ENCODE results near the gene TPSD1. TPM values are rescaled to one million over a fixed set of nuclear protein-coding genes. Genes with fewer than 3 reads are reported as not detected.

TPSD1 gene
- polyA plus RNA-seq, 3 donors, result not detected

- no peaks in the 10 kb centered on the region for H3K36me3 ChIP-seq (replicated peaks in 1 of 2; ENCODE audit: control insufficient read depth in 1 of 2, insufficient read depth in 2 of 2, low read length in 2 of 2)
- intact Hi-C loops (cut with micrococcal nuclease), result no loop called here
- Mint-ChIP-seq H3K4me3 (no peak overlapping the region), H3K36me3 (no peaks in the 10 kb centered on the region), H3K9me3 (peaks cover 0 to 2% (median 0%) of the 10 kb centered on the region in 7 donors), H3K27me3 (ENCODE audit: low read depth in 3 of 3) (peaks cover 0 to 5% (median 0%) of the 10 kb centered on the region in 3 donors), H3K4me1 (no peaks in the 10 kb centered on the region), H3K27ac (no peak overlapping the region)
- no peak for DNase-seq
- H3K4me2 ChIP-seq (replicated peaks; ENCODE audit: extremely low read depth, low read length, poor library complexity, severe bottlenecking), result no peak overlapping the region
- H4K20me1 ChIP-seq (ENCODE audit: insufficient read depth, low read length), result no peaks in the 10 kb centered on the region
- no peaks in the 10 kb centered on the region for H3K27me3 ChIP-seq (ENCODE audit: control insufficient read depth in 2 of 2, insufficient read depth in 2 of 2, low read length in 2 of 2)
- no peak overlapping the region for H3K9ac ChIP-seq (ENCODE audit: insufficient read depth, low read length, poor library complexity, severe bottlenecking)
- no peak for TF ChIP-seq CTCF (IDR thresholded peaks at IDR 0.05)
- no peaks in the 10 kb centered on the region for H3K9me3 ChIP-seq (replicated peaks in 1 of 2; ENCODE audit: control insufficient read depth in 1 of 2, insufficient read depth in 1 of 2, low read length in 2 of 2)
- no peaks in the 10 kb centered on the region for H3K4me1 ChIP-seq (ENCODE audit: control insufficient read depth in 1 of 2, insufficient read depth in 2 of 2, low read length in 2 of 2)
- H3K79me2 ChIP-seq (ENCODE audit: insufficient read depth, low read length), result no peaks in the 10 kb centered on the region
- no peak overlapping the region for H3K27ac ChIP-seq (ENCODE audit: low read depth in 1 of 2, low read length in 2 of 2)
- 90% methylated on average over 41 of the region's 48 CpGs for WGBS (ENCODE audit: insufficient coverage)
- H3K4me3 ChIP-seq (replicated peaks in 1 of 3; ENCODE audit: low read depth in 2 of 3, low read length in 3 of 3), result no peak overlapping the region
- H2AFZ ChIP-seq (ENCODE audit: insufficient read depth, low read depth, low read length, poor library complexity, severe bottlenecking), result no peak overlapping the region
These were observed 34.8 kb upstream of the TPSD1 start for GRCh38 chr16:1220841-1221627.

GRCh38 chr16:1221628-1222552, 34.0 kb upstream of the TPSD1 start:
- no peak overlapping the region for H3K4me2 ChIP-seq (replicated peaks; ENCODE audit: extremely low read depth, low read length, poor library complexity, severe bottlenecking)
- no peaks in the 10 kb centered on the region for H3K4me1 ChIP-seq (ENCODE audit: control insufficient read depth in 1 of 2, insufficient read depth in 2 of 2, low read length in 2 of 2)
- H3K27me3 ChIP-seq (ENCODE audit: control insufficient read depth in 2 of 2, insufficient read depth in 2 of 2, low read length in 2 of 2), result no peaks in the 10 kb centered on the region
- WGBS (ENCODE audit: insufficient coverage), result 88% methylated on average over 39 of the region's 40 CpGs
- no peak overlapping the region for H3K4me3 ChIP-seq (replicated peaks in 1 of 3; ENCODE audit: low read depth in 2 of 3, low read length in 3 of 3)
- no peaks in the 10 kb centered on the region for H3K79me2 ChIP-seq (ENCODE audit: insufficient read depth, low read length)
- DNase-seq, result no peak
- TF ChIP-seq CTCF (IDR thresholded peaks at IDR 0.05), result no peak
- no peaks in the 10 kb centered on the region for H3K9me3 ChIP-seq (replicated peaks in 1 of 2; ENCODE audit: control insufficient read depth in 1 of 2, insufficient read depth in 1 of 2, low read length in 2 of 2)
- no peaks in the 10 kb centered on the region for H3K36me3 ChIP-seq (replicated peaks in 1 of 2; ENCODE audit: control insufficient read depth in 1 of 2, insufficient read depth in 2 of 2, low read length in 2 of 2)
- Mint-ChIP-seq H3K27ac (no peak overlapping the region), H3K4me1 (no peaks in the 10 kb centered on the region), H3K36me3 (no peaks in the 10 kb centered on the region), H3K27me3 (ENCODE audit: low read depth in 3 of 3) (peaks cover 0 to 5% (median 0%) of the 10 kb centered on the region in 3 donors), H3K9me3 (peaks cover 0 to 2% (median 0%) of the 10 kb centered on the region in 7 donors), H3K4me3 (no peak overlapping the region)
- no peak overlapping the region for H3K27ac ChIP-seq (ENCODE audit: low read depth in 1 of 2, low read length in 2 of 2)
- H3K9ac ChIP-seq (ENCODE audit: insufficient read depth, low read length, poor library complexity, severe bottlenecking), result no peak overlapping the region
- no peak overlapping the region for H2AFZ ChIP-seq (ENCODE audit: insufficient read depth, low read depth, low read length, poor library complexity, severe bottlenecking)
- intact Hi-C loops (cut with micrococcal nuclease), result no loop called here
- no peaks in the 10 kb centered on the region for H4K20me1 ChIP-seq (ENCODE audit: insufficient read depth, low read length)
